Amniotic stem cell (primary cell): ENCODE measurements around the gene SLF1.

Experiments used
- DNase-seq: peaks from one replicate; lab custom pipeline; 2025; lab: John Stamatoyannopoulos, UW

The SLF1 gene

DNA sequence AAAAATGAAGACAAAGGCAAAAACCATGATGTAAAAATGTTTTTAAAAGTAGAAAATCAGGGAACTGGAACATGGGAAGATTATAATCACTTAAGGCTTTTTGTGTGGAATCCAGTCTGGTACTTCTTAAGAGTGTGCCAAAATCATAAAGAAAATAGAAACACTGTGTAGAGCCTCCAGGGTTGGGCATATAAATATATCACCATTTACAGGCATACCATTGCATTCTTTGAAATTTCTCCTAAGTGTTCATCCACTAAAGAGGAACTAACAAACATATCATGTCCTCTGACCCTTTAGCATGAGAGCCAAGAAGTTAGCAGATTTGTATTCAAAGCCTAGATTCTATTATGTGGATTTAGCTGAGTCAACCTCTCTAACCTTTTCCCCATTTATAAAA is 93.3 kb downstream of the SLF1 start:
- DNase-seq: no peak

GRCh38 chr5:94715768-94716167 is 97.3 kb downstream of the SLF1 start:
- DNase-seq: no peak

DNA sequence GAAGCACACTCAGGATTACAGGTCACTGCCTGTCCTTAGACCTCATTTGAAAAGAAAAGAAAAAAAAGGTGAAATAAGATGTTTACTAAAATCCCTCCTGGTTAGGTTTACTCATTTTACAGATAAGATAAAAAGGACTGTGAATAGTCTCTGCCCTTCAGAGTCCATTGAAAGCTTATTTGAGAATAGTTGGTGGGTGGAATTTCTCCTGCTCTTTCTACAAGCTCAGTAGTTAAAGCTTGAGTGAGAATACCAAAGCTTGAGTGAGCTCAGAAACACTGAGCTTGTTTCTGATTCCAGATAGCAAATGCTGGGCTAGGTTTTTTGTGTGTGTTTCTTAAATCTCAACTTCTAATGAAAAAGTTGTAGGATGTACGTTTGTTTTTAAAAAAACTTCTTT is 106.7 kb downstream of the SLF1 start:
- DNase-seq: no peak

- no peak for DNase-seq
Measured at GRCh38 chr5:94731471-94731870, 113.0 kb downstream of the SLF1 start.

GRCh38 chr5:94736498-94736897 is 118.0 kb downstream of the SLF1 start:
- DNase-seq: no peak

GRCh38 chr5:94740286-94740685 is 121.8 kb downstream of the SLF1 start:
- DNase-seq: no peak

DNA sequence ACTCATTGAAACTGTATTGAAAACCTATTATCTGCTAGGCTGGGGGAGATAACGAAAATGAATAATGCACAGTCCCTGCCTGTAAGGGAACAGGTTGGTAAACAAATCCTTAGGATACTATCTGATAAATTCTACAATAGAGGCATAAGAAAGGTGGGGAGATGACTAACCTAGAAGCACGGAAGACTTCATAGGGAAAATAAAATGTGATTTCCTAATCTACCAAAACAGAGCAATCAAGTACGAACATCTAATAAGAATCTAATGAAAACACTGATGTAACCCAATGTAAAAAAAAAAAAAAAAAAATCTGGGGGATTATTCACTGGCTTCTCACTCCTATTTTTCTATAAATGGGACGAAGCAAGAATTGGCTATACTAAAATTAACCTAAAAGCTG is 124.4 kb downstream of the SLF1 start:
- no peak for DNase-seq

- no peak for DNase-seq
Measured at GRCh38 chr5:94744906-94745305, 126.4 kb downstream of the SLF1 start.

DNA sequence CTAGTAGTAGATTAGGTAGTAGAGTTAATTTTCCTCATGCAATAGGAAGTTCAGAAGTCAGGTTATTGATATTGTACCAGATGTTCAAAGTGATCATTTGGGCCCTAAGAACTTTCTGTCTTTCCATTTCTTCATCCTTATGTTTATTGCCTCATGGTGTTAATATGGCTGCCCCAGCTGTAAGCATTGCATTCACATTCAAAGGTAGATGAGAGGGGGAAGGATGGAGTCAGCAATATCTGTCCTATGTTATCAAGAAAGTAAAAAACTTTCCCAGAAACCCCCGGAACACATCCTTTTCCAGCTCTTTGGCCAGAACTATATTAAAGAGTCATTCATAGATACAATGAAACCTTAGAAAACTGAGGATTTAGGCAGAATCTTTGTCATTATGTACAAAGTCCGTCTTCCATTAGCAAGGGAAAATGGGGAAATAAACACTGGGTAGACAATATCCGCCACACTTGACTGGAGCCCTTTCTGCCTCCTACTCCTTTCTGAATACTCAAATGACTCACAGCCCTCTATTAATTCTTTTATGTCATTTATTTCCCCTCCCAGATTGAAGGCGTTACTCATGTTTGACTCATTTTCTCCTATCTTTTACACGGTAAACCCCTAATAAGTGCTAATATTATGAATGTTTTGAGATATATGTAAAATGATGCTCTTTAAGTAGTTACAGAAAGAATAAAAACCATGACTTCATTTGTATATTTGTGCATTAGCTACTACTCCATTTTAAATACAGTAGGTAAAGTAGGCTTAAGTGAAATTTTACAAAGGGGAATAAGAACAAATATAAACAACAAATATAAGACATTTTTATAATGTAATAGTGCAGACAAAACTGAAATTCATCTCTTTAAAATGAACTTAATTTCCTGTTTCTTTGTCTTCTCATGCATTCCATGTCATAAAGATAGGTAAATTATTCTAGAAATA is 127.6 kb downstream of the SLF1 start:
- no peak for DNase-seq

GRCh38 chr5:94746731-94747124 is 128.3 kb downstream of the SLF1 start:
- no peak for DNase-seq
